Measurements from ENCODE around the gene ASPRV1. TPM values are rescaled to one million over a fixed set of nuclear protein-coding genes. Genes with fewer than 3 reads are reported as not detected.
A peak's percentile ranks its signal among the peaks of the same experiment; 100 is the strongest.

ASPRV1 gene
- total RNA-seq (under 1 TPM; 0.81 to 0.96 TPM), total RNA-seq (0 to 0.08 (median 0) reads per million in 172 experiments)
- 1.5 TPM for polyA plus RNA-seq (2013, experiment 1 of 2)
- 1.5 TPM for polyA plus RNA-seq (2013, experiment 2 of 2)

DNA sequence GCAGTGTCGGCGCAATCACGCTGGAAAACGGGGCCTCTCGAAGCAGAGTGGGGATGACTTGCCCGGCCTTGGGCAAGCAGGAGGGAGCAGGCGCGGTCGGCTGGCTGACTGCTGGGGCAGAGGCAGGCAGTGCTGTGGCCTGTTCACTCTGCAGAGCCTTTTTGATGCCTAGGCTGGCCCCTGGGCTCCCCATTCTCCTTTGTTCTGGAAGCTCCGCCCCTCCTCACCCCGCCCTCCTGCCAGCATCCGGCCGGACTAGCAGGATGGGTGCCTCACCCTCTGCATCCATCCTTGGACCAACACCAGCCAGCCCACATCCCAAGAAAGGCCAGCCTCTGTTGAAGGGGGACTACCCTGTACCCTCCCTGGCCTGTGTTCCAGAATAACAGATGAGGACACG, at the start of gene ASPRV1:
ASPRV1 (minus strand) TSS at position 136 of the 400 bp plus-strand sequence. CDS start 195 bp downstream, outside the sequence.
- intact Hi-C loops (cut with DNase I, micrococcal nuclease): no loop called here
- H3K27ac ChIP-seq (ENCODE audit: low read depth in 1 of 2, low read length in 2 of 2): no peak within 1 kb of the TSS
- POLR2A ChIA-PET: interaction anchor here (1.0 kb wide), 1 partner anchor 46 kb away, joined by 3 read pairs; the partner anchor contains the start of gene MXD1
- Mint-ChIP-seq H3K4me1 (ENCODE audit: low read depth) (no peaks in the 10 kb centered on the region), H3K9me3 (no peaks in the 10 kb centered on the region), H3K27me3 (peaks cover 8% of the 10 kb centered on the region), H3K36me3 (ENCODE audit: low read depth) (no peaks in the 10 kb centered on the region), H3K4me3 (no peak within 1 kb of the TSS), H3K27ac (no peak within 1 kb of the TSS)
- CTCF ChIA-PET: no interaction called here
- no peak within 1 kb of the TSS for H3K4me3 ChIP-seq (ENCODE audit: low read length)
- peak in 1 of 14 experiments; percentile 22 for DNase-seq
- TF ChIP-seq, protein P1, sequence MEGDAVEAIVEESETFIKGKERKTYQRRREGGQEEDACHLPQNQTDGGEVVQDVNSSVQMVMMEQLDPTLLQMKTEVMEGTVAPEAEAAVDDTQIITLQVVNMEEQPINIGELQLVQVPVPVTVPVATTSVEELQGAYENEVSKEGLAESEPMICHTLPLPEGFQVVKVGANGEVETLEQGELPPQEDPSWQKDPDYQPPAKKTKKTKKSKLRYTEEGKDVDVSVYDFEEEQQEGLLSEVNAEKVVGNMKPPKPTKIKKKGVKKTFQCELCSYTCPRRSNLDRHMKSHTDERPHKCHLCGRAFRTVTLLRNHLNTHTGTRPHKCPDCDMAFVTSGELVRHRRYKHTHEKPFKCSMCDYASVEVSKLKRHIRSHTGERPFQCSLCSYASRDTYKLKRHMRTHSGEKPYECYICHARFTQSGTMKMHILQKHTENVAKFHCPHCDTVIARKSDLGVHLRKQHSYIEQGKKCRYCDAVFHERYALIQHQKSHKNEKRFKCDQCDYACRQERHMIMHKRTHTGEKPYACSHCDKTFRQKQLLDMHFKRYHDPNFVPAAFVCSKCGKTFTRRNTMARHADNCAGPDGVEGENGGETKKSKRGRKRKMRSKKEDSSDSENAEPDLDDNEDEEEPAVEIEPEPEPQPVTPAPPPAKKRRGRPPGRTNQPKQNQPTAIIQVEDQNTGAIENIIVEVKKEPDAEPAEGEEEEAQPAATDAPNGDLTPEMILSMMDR (IDR thresholded peaks at IDR 0.05): no peak
- H3K9me3 ChIP-seq (ENCODE audit: control insufficient read depth in 1 of 2, insufficient read depth in 1 of 2, low read length in 2 of 2): no peaks in the 10 kb centered on the region
- ATAC-seq (ENCODE audit: poor library complexity): no peak
- no peaks in the 10 kb centered on the region for H3K27me3 ChIP-seq (ENCODE audit: control insufficient read depth in 1 of 2, insufficient read depth in 2 of 2, low read length in 2 of 2)
- peaks cover 9% of the 10 kb centered on the region for H3K4me1 ChIP-seq (ENCODE audit: insufficient read depth, low read length)
- no peaks in the 10 kb centered on the region for H3K36me3 ChIP-seq (ENCODE audit: insufficient read depth, low read length)

DNA sequence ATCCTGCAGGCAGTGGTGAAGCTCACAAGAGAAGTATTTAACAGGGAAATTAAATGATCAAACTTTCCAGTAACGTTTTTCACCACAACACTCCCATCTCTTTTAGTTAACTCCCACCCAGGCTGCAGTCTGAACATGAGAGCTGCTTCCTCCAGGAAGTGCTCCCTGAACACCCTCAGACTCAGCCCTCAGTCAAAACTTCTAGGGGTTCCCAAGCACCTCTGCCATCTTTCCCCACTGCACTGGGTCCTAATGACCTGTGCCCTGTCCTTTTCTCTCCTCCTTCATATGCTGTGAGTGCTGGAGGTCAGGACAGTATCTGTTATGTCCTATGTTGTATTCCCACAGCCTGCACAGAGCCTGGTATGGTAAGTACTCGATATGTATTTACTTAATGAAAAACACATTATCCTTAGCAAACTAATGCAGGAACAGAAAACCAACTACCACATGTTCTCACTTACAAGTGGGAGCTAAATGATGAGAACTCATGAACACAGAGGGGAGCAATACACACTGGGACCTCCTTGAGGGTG, 49.2 kb upstream of the ASPRV1 start:
- H3K9me3 ChIP-seq (ENCODE audit: control insufficient read depth in 1 of 2, insufficient read depth in 1 of 2, low read length in 2 of 2): no peaks in the 10 kb centered on the region
- no peaks in the 10 kb centered on the region for H3K36me3 ChIP-seq (ENCODE audit: insufficient read depth, low read length)
- CTCF ChIA-PET: no interaction called here
- no peaks in the 10 kb centered on the region for H3K4me1 ChIP-seq (ENCODE audit: insufficient read depth, low read length)
- H3K9me3 Mint-ChIP-seq: no peaks in the 10 kb centered on the region
- H3K27me3 Mint-ChIP-seq: no peaks in the 10 kb centered on the region
- POLR2A ChIA-PET: no interaction called here
- TF ChIP-seq, protein P1 (IDR thresholded peaks at IDR 0.05): no peak
- no peak overlapping the region for H3K4me3 ChIP-seq (ENCODE audit: low read length)
- H3K4me1 Mint-ChIP-seq (ENCODE audit: low read depth): no peaks in the 10 kb centered on the region
- ATAC-seq (ENCODE audit: poor library complexity) (no peak), DNase-seq (no peak)
- H3K27ac ChIP-seq (ENCODE audit: low read depth in 1 of 2, low read length in 2 of 2): no peak overlapping the region
- no peak overlapping the region for H3K4me3 Mint-ChIP-seq
- no peaks in the 10 kb centered on the region for H3K27me3 ChIP-seq (ENCODE audit: control insufficient read depth in 1 of 2, insufficient read depth in 2 of 2, low read length in 2 of 2)
- intact Hi-C loops (cut with DNase I, micrococcal nuclease): no loop called here
- no peak overlapping the region for H3K27ac Mint-ChIP-seq
- peaks cover 42% of the 10 kb centered on the region for H3K36me3 Mint-ChIP-seq (ENCODE audit: low read depth)

DNA sequence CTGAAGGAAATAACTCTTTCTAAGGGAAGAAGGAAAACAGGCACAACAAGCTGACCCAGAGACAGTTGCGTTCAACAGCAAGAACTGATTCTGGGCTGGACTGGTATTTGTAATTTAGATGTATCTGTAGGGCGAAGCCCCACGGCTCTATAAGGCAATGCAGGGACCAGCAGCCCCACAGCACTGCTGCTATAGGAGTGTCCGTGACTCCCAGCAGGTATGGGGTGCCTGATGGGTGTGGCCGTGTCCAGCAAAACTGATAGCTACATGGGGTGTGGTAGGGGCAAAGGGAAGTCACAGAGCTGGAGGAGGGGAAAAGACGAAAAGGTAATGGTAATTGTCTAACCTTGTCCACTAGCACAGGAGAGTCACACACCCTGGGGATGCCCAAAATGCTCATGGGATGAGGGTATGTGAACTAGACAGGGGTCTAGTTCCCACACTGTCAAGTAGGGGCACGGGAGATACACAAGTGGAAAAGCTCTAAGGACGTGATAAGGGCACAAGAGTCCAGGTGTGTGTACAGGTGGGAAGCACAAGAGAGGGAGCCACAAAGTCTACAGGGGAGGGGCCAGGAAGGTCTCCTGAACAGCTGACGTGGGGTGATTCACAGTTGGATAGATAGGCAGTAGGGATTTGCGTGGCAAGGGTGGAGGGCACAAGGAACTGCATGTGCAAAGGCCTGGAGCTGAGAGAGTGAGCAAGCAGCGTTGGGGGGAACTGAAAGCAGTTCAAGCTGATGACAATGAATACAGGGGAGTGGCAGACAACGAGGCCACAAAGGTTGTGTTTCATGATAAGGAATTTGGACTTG, 48.5 kb upstream of the ASPRV1 start:
- Mint-ChIP-seq H3K27ac (no peak overlapping the region), H3K36me3 (ENCODE audit: low read depth) (peaks cover 35% of the 10 kb centered on the region), H3K27me3 (no peaks in the 10 kb centered on the region), H3K4me1 (ENCODE audit: low read depth) (no peaks in the 10 kb centered on the region), H3K9me3 (no peaks in the 10 kb centered on the region), H3K4me3 (no peak overlapping the region)
- ChIA-PET POLR2A (no interaction called here), CTCF (no interaction called here)
- H3K9me3 ChIP-seq (ENCODE audit: control insufficient read depth in 1 of 2, insufficient read depth in 1 of 2, low read length in 2 of 2): no peaks in the 10 kb centered on the region
- no peaks in the 10 kb centered on the region for H3K27me3 ChIP-seq (ENCODE audit: control insufficient read depth in 1 of 2, insufficient read depth in 2 of 2, low read length in 2 of 2)
- intact Hi-C loops (cut with DNase I, micrococcal nuclease): no loop called here
- TF ChIP-seq, protein P1 (IDR thresholded peaks at IDR 0.05): no peak
- no peak for ATAC-seq (ENCODE audit: poor library complexity)
- H3K4me3 ChIP-seq (ENCODE audit: low read length): no peak overlapping the region
- H3K27ac ChIP-seq (ENCODE audit: low read depth in 1 of 2, low read length in 2 of 2): no peak overlapping the region
- no peaks in the 10 kb centered on the region for H3K4me1 ChIP-seq (ENCODE audit: insufficient read depth, low read length)
- DNase-seq: peak in 3 of 14 experiments; percentile 8 to 68 (median 53)
- H3K36me3 ChIP-seq (ENCODE audit: insufficient read depth, low read length): no peaks in the 10 kb centered on the region
